Measurements from ENCODE around the gene CKAP2.
"Not testable (repeated sequence)": the region's sequence is repeated elsewhere in the genome, so short reads cannot be mapped to it uniquely, and the experiment has no call there.

Gene CKAP2

GRCh38 chr13:52451135-52451804, 4.0 kb upstream of the CKAP2 start:
- DNase-seq, result no peak

GRCh38 chr13:52452470-52452869, 2.8 kb upstream of the CKAP2 start:
- DNase-seq, result no peak

DNA sequence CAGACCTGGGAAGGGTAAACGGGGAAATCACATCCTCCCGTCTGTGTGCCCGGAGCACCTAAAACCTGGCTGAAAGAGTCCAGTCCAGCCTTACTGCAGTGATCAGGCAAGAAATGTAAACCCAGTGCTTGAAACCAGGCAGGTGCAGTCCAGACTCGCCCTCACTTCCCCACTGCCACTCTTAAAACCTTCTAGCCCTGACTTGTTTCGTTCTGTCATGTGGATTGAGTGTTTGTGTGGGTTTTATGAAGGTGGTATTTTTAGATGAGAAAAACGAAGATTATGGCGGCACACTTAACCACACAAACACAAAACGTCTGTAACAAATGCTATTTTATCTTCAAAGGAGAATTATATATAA, 839 bp upstream of the CKAP2 start:
- DNase-seq, result no peak

DNA sequence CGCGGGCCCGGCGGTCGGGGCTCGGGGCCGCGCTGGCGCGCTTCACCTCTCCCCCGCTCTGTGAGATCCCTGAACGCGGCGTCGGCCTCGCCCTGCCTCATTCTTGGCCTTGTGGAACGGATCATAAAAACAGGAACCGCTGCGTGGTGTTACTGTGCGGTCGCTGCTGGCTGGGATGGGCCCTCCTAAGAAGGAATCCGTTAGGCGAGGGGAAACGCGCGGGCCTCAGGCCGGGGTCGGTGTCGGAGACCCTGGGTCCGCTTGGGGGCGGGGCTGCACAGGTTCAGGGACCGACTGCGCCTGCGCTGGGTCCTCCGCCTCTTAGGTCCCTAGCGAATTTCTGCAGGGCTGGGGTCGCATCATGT, 381 bp downstream of the CKAP2 start:
- peak; percentile 89 for DNase-seq

GRCh38 chr13:52459668-52460067, 4.4 kb downstream of the CKAP2 start:
- no peak for DNase-seq

DNA sequence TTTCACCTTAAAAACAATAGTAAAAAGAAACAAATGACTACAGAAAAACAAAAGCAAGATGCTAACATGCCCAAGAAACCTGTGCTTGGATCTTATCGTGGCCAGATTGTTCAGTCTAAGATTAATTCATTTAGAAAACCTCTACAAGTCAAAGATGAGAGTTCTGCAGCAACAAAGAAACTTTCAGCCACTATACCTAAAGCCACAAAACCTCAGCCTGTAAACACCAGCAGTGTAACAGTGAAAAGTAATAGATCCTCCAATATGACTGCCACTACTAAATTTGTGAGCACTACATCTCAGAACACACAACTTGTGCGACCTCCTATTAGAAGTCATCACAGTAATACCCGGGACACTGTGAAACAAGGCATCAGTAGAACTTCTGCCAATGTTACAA, 6.0 kb downstream of the CKAP2 start:
- no peak for DNase-seq

DNA sequence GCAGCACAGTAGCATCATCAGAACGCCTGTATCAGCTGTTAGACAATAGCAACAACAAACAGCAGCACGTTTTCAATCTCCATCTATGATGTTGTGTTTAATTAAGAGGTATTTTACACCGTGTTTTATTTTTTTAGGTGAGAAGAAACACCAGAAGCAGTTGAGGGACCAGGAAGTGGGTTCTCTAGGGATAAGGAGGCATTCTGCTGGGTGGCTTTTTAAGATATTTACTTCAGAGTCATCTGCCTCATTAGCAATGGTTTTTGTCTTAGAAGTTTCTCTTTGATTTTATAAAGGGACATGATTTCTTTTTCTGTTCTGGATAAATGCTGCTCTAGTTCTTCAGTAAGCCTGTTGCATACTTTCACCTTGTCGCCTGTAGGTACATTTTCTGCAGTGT, 8.2 kb downstream of the CKAP2 start:
- DNase-seq, result no peak

DNA sequence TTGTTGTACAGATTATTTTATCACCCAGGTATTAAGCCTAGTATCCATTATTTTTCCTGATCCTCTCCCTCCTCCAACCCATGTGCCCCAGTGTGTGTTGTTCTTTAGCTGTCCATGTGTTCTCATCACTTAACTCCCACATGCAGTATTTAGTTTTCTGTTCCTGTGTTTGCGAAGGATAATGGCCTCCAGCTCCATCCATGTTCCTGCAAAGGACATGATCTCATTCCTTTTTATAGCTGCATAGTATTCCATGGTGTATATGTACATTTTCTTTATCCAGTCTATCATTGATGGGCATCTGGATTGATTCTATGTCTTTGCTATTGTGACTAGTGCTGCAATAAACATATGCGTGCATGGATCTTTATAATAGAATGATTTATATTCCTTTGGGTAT, 13.2 kb downstream of the CKAP2 start:
- not testable (repeated sequence) for DNase-seq

- not testable (repeated sequence) for DNase-seq
Measured at GRCh38 chr13:52480677-52481428, 25.6 kb downstream of the CKAP2 start.

GRCh38 chr13:52487078-52487477, 31.8 kb downstream of the CKAP2 start:
- DNase-seq, result not testable (repeated sequence)

GRCh38 chr13:52488763-52489162, 33.5 kb downstream of the CKAP2 start:
- not testable (repeated sequence) for DNase-seq

GRCh38 chr13:52491015-52491414, 35.7 kb downstream of the CKAP2 start:
- DNase-seq, result not testable (repeated sequence)

DNA sequence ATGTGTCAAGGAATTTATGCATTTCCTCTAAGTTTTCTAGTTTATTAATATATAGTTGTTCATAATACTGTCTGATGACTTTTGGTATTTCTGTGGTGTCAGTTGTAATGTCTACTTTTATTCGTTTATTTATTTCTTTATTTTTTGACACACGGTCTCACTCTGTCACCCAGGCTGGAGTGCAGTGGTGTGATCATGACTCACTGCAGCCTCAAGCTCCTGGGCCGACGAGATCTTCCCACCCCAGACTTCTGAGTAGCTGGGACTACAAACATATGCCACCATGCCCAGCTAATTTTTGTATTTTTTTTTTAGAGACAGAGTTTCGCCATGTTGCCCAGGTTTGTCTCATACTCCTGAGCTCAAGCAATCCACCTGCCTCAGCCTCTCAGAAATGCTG, 39.0 kb downstream of the CKAP2 start:
- not testable (repeated sequence) for DNase-seq

DNA sequence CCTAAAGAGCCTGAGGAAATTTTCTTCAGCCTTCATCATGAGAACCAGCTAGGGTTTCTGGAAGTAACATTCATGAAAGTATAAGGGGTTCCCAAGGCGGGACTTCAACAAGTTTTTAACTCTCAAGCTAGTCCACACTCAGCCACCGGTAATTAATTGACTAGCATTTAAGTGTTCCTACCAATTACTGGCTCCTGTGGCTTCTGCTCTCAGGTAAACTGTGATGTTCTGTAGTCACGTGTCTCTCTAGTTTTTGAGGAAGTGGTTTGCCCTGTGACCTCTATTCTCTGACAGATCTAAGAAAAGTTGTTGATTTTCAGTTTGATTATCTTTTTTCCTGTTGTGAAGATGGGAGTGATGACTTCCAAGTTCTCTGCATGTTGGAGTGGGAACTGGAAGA, 42.7 kb downstream of the CKAP2 start:
- not testable (repeated sequence) for DNase-seq

- DNase-seq, result not testable (repeated sequence)
Measured at GRCh38 chr13:52502277-52502676, 47.0 kb downstream of the CKAP2 start.

GRCh38 chr13:52505843-52506242, 50.6 kb downstream of the CKAP2 start:
- not testable (repeated sequence) for DNase-seq

DNA sequence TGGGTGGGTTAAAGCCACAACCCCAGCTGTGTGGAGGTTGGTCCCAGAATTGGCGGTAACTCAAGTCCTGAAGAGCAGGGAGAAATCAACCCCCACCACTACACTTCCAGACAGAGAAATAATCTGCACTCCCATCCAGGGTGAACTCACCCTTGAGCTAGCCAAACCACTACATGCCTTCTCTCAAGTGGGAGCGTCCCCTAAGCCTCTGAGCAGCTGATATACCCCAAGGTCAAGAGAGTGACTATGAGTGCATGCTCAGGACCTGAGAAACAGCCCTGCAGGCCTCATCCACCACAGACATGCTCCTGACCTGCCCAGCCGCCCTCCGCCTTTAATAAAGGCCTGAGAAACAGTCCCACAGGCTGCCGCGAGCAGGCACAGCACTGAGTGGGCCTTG, 54.3 kb downstream of the CKAP2 start:
- not testable (repeated sequence) for DNase-seq

GRCh38 chr13:52510221-52510797, 55.0 kb downstream of the CKAP2 start:
- not testable (repeated sequence) for DNase-seq

DNA sequence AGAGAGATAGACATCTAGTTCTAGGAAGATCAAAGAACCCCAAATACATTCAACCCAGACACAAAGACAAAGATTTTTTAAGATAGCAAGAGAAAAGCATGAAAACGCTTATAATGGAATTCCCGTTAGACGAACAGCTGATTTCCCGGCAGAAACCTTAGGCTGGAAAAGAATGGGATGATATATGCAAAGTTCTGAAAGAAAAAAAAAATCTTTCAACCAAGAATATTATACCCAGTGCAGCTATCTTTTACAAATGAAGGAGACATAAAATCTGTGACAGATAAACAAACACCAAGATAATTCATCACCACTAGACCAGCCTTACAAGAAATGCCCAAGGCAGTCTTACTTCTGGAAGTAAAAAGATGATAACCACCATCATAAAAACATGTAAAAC, 56.3 kb downstream of the CKAP2 start:
- not testable (repeated sequence) for DNase-seq

DNA sequence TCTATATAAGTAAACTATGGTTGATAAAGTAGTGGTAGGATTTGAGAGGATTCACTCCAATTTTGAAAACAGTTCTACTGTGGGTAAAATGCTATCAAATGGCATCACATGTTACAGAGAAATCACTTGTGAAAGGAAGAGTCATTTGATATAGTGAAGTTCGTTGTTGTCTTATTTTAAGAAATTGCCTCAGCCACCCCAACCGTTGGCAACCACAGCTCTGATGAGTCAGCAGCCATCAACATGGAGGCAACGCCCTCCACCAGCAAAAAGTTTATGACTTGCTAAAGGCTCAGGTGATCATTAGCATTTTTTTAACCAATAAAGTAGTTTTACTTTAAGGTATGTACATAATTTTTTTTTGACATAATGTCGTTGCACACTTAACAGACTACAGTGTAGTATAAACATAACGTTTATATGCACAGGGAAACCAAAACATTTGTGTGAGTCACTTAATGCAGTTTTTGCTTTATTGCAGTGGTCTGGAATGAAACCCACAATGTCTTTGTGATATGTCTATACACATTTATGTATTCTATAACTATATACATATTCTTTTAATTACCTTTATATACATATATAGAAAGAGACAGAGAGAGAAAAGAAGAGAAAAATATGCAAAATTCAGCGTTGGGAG, 58.8 kb downstream of the CKAP2 start:
- DNase-seq, result peak; percentile 36

DNA sequence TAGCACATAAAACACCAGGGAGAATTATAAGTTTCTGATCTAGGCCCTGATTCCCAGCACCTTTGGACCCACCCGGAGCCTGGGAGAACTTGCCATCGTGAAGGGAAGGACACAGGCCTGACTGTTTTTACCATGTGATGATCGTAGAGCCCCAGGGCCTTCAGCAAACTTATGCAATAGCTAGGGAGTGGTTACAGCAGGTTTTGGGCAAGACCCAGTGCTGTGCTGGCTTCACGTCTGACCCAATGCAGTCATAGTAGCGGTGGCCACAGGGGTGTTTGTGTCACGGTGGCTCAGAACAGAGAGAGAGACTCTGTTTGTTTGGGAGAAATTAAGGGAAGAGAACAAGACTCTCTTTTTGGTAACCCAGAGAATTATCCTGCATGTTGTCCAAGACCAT, 68.0 kb downstream of the CKAP2 start:
- DNase-seq, result not testable (repeated sequence)

Data from stimulated activated CD8-positive, alpha-beta memory T cell treated with anti-CD3 and anti-CD28 coated beads, Interleukin-4, amount 100 ng/mL, for 48 hours (primary cell).